Right cardiac atrium (tissue), 5 donors: Measurements from ENCODE around the gene LRBA. TPM values are rescaled to one million over a fixed set of nuclear protein-coding genes. Genes with fewer than 3 reads are reported as not detected.
"Not testable (repeated sequence)": the region's sequence is repeated elsewhere in the genome, so short reads cannot be mapped to it uniquely, and the experiment has no call there.

Experiments
- ATAC-seq, 2 donors: fragments of 200-7000 bp; cut with Tn5 transposase; one replicate each; pipeline versions ENCODE4 v1.8.0 to v1.9.1; 2020; ENCODE audit warnings: moderate library complexity in 2 of 2, mild to moderate bottlenecking in 1 of 2
- DNase-seq, 3 donors: peaks; one replicate each; pipeline ENCODE4 v3.0.0-alpha.2; 2020
- H3K27ac ChIP-seq: one replicate; pipeline ENCODE4 v1.5.1; 2013; ENCODE audit warnings: mild to moderate bottlenecking, low read length, control low read depth, moderate library complexity
- H3K27me3 ChIP-seq: one replicate; pipeline ENCODE4 v1.6.1; 2013; ENCODE audit not compliant: control insufficient read depth, insufficient read depth
- H3K4me1 ChIP-seq: one replicate; pipeline ENCODE4 v1.6.1; 2013; ENCODE audit warnings: low read length; ENCODE audit not compliant: control insufficient read depth, insufficient read depth
- H3K4me3 ChIP-seq: one replicate; pipeline ENCODE4 v1.5.1; 2013; ENCODE audit warnings: low read length, control low read depth
- H3K9me3 ChIP-seq: one replicate; pipeline ENCODE4 v1.6.1; 2013; ENCODE audit warnings: low read length; ENCODE audit not compliant: control insufficient read depth
- WGBS: extraction: QIAGEN DNeasy Blood & Tissue Kit; methylation state at CpG from one replicate; pipeline ENCODE4 v1.1.7; 2013; 5-methylcytosine and 5-hydroxymethylcytosine counted together
- intact Hi-C, 4 donors: fragments of 100-400 bp; cut with DNase I; formaldehyde crosslinking; loops; one replicate each; pipeline versions ENCODE4 v1.11.0 to v1.14.0; 2022 to 2023
- polyA plus RNA-seq: library from polyadenylated mRNA; stranded (reverse); fragments of 200-250 nt; gene quantifications from one replicate; pipeline ENCODE4 v1.2.3, GENCODE V29; 2013
- total RNA-seq, 4 donors: library from RNA; stranded (reverse); fragmentation: NEBNext Ultra II Directional; extraction: Animal tissue kit (Norgen Biotek cat#: 25700); gene quantifications; one replicate each; pipeline ENCODE4 v1.2.1, GENCODE V29; 2021
- donor health status: healthy with polysubstance abuse.
- donor health status: DM: no; HTN: yes; CAD: no.
- donor health status: DM: no; HTN: no; CAD: no.
- donor health status: DM: no; HTN: yes; CAD: no; lungs with severe emphysema.
- donor health status: DM: yes; HTN: yes; CAD: no.

LRBA gene
- total and polyA plus RNA-seq, 5 donors = 14.4 to 29.9 (median 23.4) TPM

- DNase-seq (no peak), ATAC-seq (no peak)
- no peaks in the 10 kb centered on the region for H3K9me3 ChIP-seq
- H3K4me1 ChIP-seq = no peaks in the 10 kb centered on the region
- no peak overlapping the region for H3K27ac ChIP-seq
- WGBS = 97% methylated on average over 6 of the region's 6 CpGs
- H3K27me3 ChIP-seq = no peaks in the 10 kb centered on the region
- no peak overlapping the region for H3K4me3 ChIP-seq
- intact Hi-C loops = no loop called here
Observed at GRCh38 chr4:150973626-150974251, 41.3 kb downstream of the LRBA start.

- Histone ChIP-seq H3K27ac (no peak overlapping the region), H3K27me3 (no peaks in the 10 kb centered on the region), H3K9me3 (no peaks in the 10 kb centered on the region), H3K4me3 (no peak overlapping the region), H3K4me1 (no peaks in the 10 kb centered on the region)
- DNase-seq (no peak), ATAC-seq (peak in 1 of 2 donors; percentile 45)
- intact Hi-C loops = no loop called here
- 41% methylated on average over 1 of the region's 1 CpG for WGBS
Observed at GRCh38 chr4:150972592-150972991, 42.5 kb downstream of the LRBA start.

GRCh38 chr4:150971901-150972300, 43.2 kb downstream of the LRBA start:
- no peaks in the 10 kb centered on the region for H3K27me3 ChIP-seq
- ATAC-seq = no peak
- DNase-seq = no peak
- H3K4me1 ChIP-seq = no peaks in the 10 kb centered on the region
- no peak overlapping the region for H3K27ac ChIP-seq
- intact Hi-C loops = no loop called here
- H3K4me3 ChIP-seq = no peak overlapping the region
- no peaks in the 10 kb centered on the region for H3K9me3 ChIP-seq

- ATAC-seq = no peak
- WGBS = 98% methylated on average over 2 of the region's 2 CpGs
- Histone ChIP-seq H3K4me3 (no peak overlapping the region), H3K27me3 (no peaks in the 10 kb centered on the region), H3K4me1 (no peaks in the 10 kb centered on the region), H3K27ac (no peak overlapping the region), H3K9me3 (no peaks in the 10 kb centered on the region)
- intact Hi-C loops = no loop called here
- DNase-seq = no peak
Observed at GRCh38 chr4:150970685-150971151, 44.4 kb downstream of the LRBA start.

- DNase-seq (no peak), ATAC-seq (no peak)
- intact Hi-C loops = no loop called here
- H3K4me3 ChIP-seq = no peak overlapping the region
- H3K4me1 ChIP-seq = no peaks in the 10 kb centered on the region
- no peaks in the 10 kb centered on the region for H3K9me3 ChIP-seq
- no peaks in the 10 kb centered on the region for H3K27me3 ChIP-seq
- H3K27ac ChIP-seq = no peak overlapping the region
Observed at GRCh38 chr4:150964754-150965153, 50.3 kb downstream of the LRBA start.

- ATAC-seq, H3K4me1 ChIP-seq, H3K27ac ChIP-seq, H3K27me3 ChIP-seq, intact Hi-C loops, H3K9me3 ChIP-seq, H3K4me3 ChIP-seq: not testable (repeated sequence)
- peak in 2 of 3 donors; percentile 41 to 56 for DNase-seq
- WGBS = 98% methylated on average over 47 of the region's 47 CpGs
Observed at GRCh38 chr4:150963602-150964345, 51.3 kb downstream of the LRBA start.

- H3K27me3 ChIP-seq = no peaks in the 10 kb centered on the region
- intact Hi-C loops = no loop called here
- ATAC-seq (no peak), DNase-seq (no peak)
- no peak overlapping the region for H3K27ac ChIP-seq
- no peaks in the 10 kb centered on the region for H3K9me3 ChIP-seq
- 64% methylated on average over 1 of the region's 1 CpG for WGBS
- H3K4me3 ChIP-seq = no peak overlapping the region
- H3K4me1 ChIP-seq = no peaks in the 10 kb centered on the region
Observed at GRCh38 chr4:150962245-150962644, 52.8 kb downstream of the LRBA start.

- DNase-seq (no peak), ATAC-seq (no peak)
- no peaks in the 10 kb centered on the region for H3K27me3 ChIP-seq
- intact Hi-C loops = no loop called here
- WGBS = 48% methylated on average over 1 of the region's 1 CpG
- no peaks in the 10 kb centered on the region for H3K9me3 ChIP-seq
- no peak overlapping the region for H3K4me3 ChIP-seq
- no peak overlapping the region for H3K27ac ChIP-seq
- H3K4me1 ChIP-seq = no peaks in the 10 kb centered on the region
Observed at GRCh38 chr4:150961566-150961965, 53.5 kb downstream of the LRBA start.

- Histone ChIP-seq H3K4me3 (no peak overlapping the region), H3K27ac (no peak overlapping the region), H3K9me3 (no peaks in the 10 kb centered on the region), H3K27me3 (no peaks in the 10 kb centered on the region), H3K4me1 (no peaks in the 10 kb centered on the region)
- intact Hi-C loops = no loop called here
- DNase-seq = peak in 2 of 3 donors; percentile 44 to 53
- ATAC-seq = no peak
- 95% methylated on average over 2 of the region's 2 CpGs for WGBS
Observed at GRCh38 chr4:150960818-150961217, 54.3 kb downstream of the LRBA start.

- Histone ChIP-seq H3K27me3 (no peaks in the 10 kb centered on the region), H3K27ac (no peak overlapping the region), H3K4me3 (no peak overlapping the region), H3K4me1 (no peaks in the 10 kb centered on the region), H3K9me3 (no peaks in the 10 kb centered on the region)
- intact Hi-C loops = no loop called here
- ATAC-seq (no peak), DNase-seq (no peak)
- 73% methylated on average over 2 of the region's 2 CpGs for WGBS
Observed at GRCh38 chr4:150960079-150960478, 55.0 kb downstream of the LRBA start.

GRCh38 chr4:150957981-150958380, 57.1 kb downstream of the LRBA start:
- H3K27ac ChIP-seq, intact Hi-C loops, H3K27me3 ChIP-seq, H3K4me3 ChIP-seq, ATAC-seq, H3K4me1 ChIP-seq, DNase-seq, H3K9me3 ChIP-seq: not testable (repeated sequence)
- over 99% methylated on average over 4 of the region's 4 CpGs for WGBS
